ENCODE data around the gene SULT2B1.

- TF ChIP-seq CTCF (IDR thresholded peaks at IDR 0.05) (no peak), POLR2A (IDR thresholded peaks at IDR 0.05) (no peak)
Measured at GRCh38 chr19:48637449-48637947, 85.5 kb downstream of the SULT2B1 start.

All from body of pancreas (tissue), 4 donors.